Lower lobe of right lung (tissue), 2 donors: ENCODE results near the gene SNX12. TPM values are rescaled to one million over a fixed set of nuclear protein-coding genes. Genes with fewer than 3 reads are reported as not detected.

Experiments used
- ATAC-seq, 2 donors: fragments of 200-7000 bp; cut with Tn5 transposase; one replicate each; pipeline ENCODE4 v1.9.1; 2020 to 2022; ENCODE audit warnings: mild to moderate bottlenecking in 2 of 2, moderate library complexity in 2 of 2
- DNase-seq: peaks from one replicate; pipeline ENCODE4 v3.0.0-alpha.2; 2020
- H3K27ac ChIP-seq: fragments of 200-600 bp; one replicate; pipeline ENCODE4 v1.8.0; 2022
- H3K27me3 ChIP-seq: fragments of 200-600 bp; one replicate; pipeline ENCODE4 v1.8.0; 2022; ENCODE audit warnings: low read depth
- H3K36me3 ChIP-seq: fragments of 200-600 bp; one replicate; pipeline ENCODE4 v1.8.0; 2022; ENCODE audit warnings: mild to moderate bottlenecking
- H3K4me1 ChIP-seq: fragments of 200-600 bp; one replicate; pipeline ENCODE4 v1.8.0; 2022
- H3K4me3 ChIP-seq: fragments of 200-600 bp; one replicate; pipeline ENCODE4 v1.8.0; 2022; ENCODE audit warnings: mild to moderate bottlenecking
- H3K9me3 ChIP-seq: fragments of 200-600 bp; one replicate; pipeline ENCODE4 v1.8.0; 2022
- CTCF ChIP-seq: fragments of 200-600 bp; IDR thresholded peaks from one replicate; pipeline ENCODE4 v1.8.0; 2022; ENCODE audit warnings: antibody characterized with exemption, mild to moderate bottlenecking
- intact Hi-C: fragments of 100-400 bp; cut with DNase I; formaldehyde crosslinking; loops from one replicate; pipeline ENCODE4 v1.11.0; 2022
- total RNA-seq: library from RNA; stranded (reverse); fragmentation: NEBNext Ultra II Directional; extraction: Animal tissue kit (Norgen Biotek cat#: 25700); gene quantifications from one replicate; pipeline ENCODE4 v1.2.1, GENCODE V29; 2021
- donor health status: DM: no; HTN: yes; CAD: no; lungs with severe emphysema.

SNX12 gene
- total RNA-seq, 1 donor from 2014 or later: 47.7 TPM

GRCh38 chrX:71096760-71097032 is 28.6 kb upstream of the SNX12 start:
- H3K27ac ChIP-seq: no peak overlapping the region
- no peaks in the 10 kb centered on the region for H3K9me3 ChIP-seq
- no peak for TF ChIP-seq CTCF
- DNase-seq (no peak), ATAC-seq (no peak)
- peaks cover 10% of the 10 kb centered on the region for H3K4me1 ChIP-seq
- H3K4me3 ChIP-seq: peak overlapping the region; percentile 65
- no peaks in the 10 kb centered on the region for H3K36me3 ChIP-seq
- intact Hi-C loops: no loop called here
- H3K27me3 ChIP-seq: no peaks in the 10 kb centered on the region

- DNase-seq: no peak
- no peaks in the 10 kb centered on the region for H3K9me3 ChIP-seq
- no peaks in the 10 kb centered on the region for H3K27me3 ChIP-seq
- peak overlapping the region; percentile 62 for H3K27ac ChIP-seq
- H3K4me1 ChIP-seq: peaks cover 10% of the 10 kb centered on the region
- H3K36me3 ChIP-seq: no peaks in the 10 kb centered on the region
- intact Hi-C loops: no loop called here
- H3K4me3 ChIP-seq: peak overlapping the region; percentile 65
- ATAC-seq: peak; percentile 76 to 84
- no peak for TF ChIP-seq CTCF
Measured at GRCh38 chrX:71095981-71096759, 28.0 kb upstream of the SNX12 start.

- ATAC-seq (peak; percentile 95 to 97), DNase-seq (peak; percentile 94)
- intact Hi-C loops: no loop called here
- TF ChIP-seq CTCF: no peak
- Histone ChIP-seq H3K9me3 (no peaks in the 10 kb centered on the region), H3K4me1 (peaks cover 10% of the 10 kb centered on the region), H3K4me3 (peak within 1 kb of the TSS; percentile 65), H3K27ac (peak within 1 kb of the TSS; percentile 62), H3K36me3 (no peaks in the 10 kb centered on the region), H3K27me3 (no peaks in the 10 kb centered on the region)
Measured at GRCh38 chrX:71095555-71095980, 27.4 kb upstream of the SNX12 start, which contains the start of gene FOXO4. FOXO4 (plus strand) TSS chrX:71095851; CDS start chrX:71096529, 678 bp downstream.

GRCh38 chrX:71095033-71095432 is 26.9 kb upstream of the SNX12 start:
- Histone ChIP-seq H3K4me1 (peaks cover 10% of the 10 kb centered on the region), H3K36me3 (no peaks in the 10 kb centered on the region), H3K9me3 (no peaks in the 10 kb centered on the region), H3K27me3 (no peaks in the 10 kb centered on the region), H3K4me3 (peak overlapping the region; percentile 65), H3K27ac (no peak overlapping the region)
- DNase-seq (no peak), ATAC-seq (no peak)
- no peak for TF ChIP-seq CTCF
- intact Hi-C loops: no loop called here

GRCh38 chrX:71091263-71091662 is 23.1 kb upstream of the SNX12 start:
- DNase-seq (no peak), ATAC-seq (no peak)
- no peak for TF ChIP-seq CTCF
- Histone ChIP-seq H3K36me3 (no peaks in the 10 kb centered on the region), H3K27ac (no peak overlapping the region), H3K4me1 (no peaks in the 10 kb centered on the region), H3K27me3 (no peaks in the 10 kb centered on the region), H3K9me3 (no peaks in the 10 kb centered on the region), H3K4me3 (no peak overlapping the region)
- intact Hi-C loops: no loop called here
